GM19025 (cell line): ENCODE results near the gene CXXC4.
A peak's percentile ranks its signal among the peaks of the same experiment; 100 is the strongest.

ENCODE experiments used
- ATAC-seq: cut with Tn5 transposase; IDR thresholded peaks from one replicate; pipeline ENCODE4 v1.9.1; 2021; ENCODE audit warnings: mild to moderate bottlenecking, low read depth, moderate library complexity; ENCODE audit not compliant: unreplicated experiment

CXXC4 gene

GRCh38 chr4:104494822-104495559, at the start of gene CXXC4:
TSS of gene CXXC4 (minus strand) at chr4:104494894. CDS start at chr4:104491802, 3,092 bp downstream.
- no peak for ATAC-seq

DNA sequence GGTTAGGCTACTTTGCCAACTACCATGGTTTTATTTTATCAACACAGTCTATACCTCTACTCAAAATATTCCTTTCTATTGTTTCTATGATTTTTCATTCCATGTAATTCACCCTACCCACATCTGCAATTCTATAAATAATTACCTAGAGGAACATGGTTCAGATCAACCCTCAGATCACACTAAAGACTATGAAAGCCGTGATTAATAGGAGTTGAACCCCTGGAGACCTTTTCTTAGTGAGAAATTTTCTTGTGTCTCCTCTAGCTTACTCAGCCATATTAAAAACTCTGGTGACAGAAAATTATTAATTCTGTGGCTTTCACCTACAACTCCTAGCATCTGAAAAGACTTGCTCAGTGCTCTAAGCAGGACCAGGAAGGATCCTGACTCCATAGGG, 38.5 kb upstream of the CXXC4 start:
- ATAC-seq, result no peak

- no peak for ATAC-seq
Observed at GRCh38 chr4:104532677-104533076, 38.0 kb upstream of the CXXC4 start.

GRCh38 chr4:104531390-104531789, 36.7 kb upstream of the CXXC4 start:
- no peak for ATAC-seq

DNA sequence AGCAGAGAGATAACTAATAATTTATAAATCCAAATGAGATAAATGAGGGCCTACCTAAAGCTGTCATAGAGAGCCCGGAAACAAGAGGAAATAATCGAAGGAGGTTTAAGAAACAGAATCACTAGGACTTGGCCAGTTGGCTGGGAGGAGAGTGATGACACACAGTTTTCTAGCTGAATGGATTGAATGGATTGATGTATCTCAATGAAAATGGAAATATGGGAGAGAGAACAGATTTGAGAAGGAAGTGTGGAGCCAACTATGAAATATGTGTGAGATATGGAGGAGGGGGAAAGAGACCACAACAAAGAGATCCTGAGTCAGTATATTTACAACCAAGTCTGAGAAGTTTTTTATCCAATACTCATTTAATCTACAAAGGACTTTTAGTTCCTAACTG, 35.7 kb upstream of the CXXC4 start:
- ATAC-seq, result no peak

DNA sequence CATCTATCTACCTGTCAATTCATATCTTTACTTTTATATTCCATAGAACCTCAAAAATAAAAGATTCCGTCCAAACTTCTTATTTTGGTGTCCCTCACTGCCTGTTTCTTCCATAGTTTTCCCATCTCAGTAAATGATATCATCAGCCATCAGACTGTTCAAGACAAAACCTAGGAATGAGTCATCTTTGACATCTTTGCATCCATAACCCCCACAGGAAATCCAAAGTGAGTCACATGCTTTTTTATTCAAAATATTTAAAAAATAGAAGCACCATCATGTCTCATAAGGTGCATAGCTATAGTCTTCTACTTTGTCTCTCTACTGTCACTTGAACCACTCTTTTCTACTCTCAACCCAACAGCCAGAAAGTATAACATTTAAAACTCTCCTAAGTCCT, 29.9 kb upstream of the CXXC4 start:
- no peak for ATAC-seq

GRCh38 chr4:104524026-104524425, 29.3 kb upstream of the CXXC4 start:
- ATAC-seq, result no peak

- peak; percentile 68 for ATAC-seq
Observed at GRCh38 chr4:104519588-104519987, 24.9 kb upstream of the CXXC4 start.

- no peak for ATAC-seq
Observed at GRCh38 chr4:104516884-104517283, 22.2 kb upstream of the CXXC4 start.

DNA sequence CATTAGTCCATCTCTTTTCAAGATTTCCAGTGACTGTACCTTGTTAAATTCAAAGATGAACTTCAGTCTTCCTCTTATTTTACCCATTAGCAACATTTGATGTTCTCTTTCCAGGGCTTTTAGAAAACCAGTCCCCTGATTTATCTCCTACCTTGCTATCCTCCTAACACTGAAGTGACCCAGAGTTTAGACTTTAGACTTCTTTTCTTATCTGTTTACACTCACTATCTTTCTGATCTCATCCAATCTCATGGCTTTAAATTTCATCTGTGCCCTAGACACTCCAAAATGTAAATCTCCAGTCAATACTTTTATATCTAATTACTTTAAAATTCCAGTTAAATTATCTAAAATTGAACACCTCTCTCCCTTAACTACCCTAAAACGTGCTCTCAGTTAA, 13.5 kb upstream of the CXXC4 start:
- ATAC-seq, result no peak

DNA sequence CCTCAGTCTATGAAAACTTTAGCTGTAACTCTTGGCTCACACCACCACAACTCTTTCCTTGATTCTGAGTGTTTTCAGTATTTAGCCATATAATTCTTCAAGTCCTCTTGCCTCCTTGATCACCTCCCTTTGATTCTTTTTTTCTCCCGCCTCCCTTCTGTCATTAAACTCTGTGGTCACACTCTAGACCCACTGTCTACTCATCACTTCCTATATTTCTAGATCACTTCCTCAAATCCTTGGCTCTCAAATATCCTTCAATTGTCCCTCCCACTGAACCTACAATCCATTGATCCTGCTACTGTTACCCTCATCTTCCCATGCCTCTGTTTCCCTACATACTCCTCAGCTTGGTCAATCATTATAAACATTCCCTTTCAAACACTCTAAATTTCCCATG, 12.4 kb upstream of the CXXC4 start:
- no peak for ATAC-seq

- ATAC-seq, result no peak
Observed at GRCh38 chr4:104504536-104504935, 9.8 kb upstream of the CXXC4 start.

DNA sequence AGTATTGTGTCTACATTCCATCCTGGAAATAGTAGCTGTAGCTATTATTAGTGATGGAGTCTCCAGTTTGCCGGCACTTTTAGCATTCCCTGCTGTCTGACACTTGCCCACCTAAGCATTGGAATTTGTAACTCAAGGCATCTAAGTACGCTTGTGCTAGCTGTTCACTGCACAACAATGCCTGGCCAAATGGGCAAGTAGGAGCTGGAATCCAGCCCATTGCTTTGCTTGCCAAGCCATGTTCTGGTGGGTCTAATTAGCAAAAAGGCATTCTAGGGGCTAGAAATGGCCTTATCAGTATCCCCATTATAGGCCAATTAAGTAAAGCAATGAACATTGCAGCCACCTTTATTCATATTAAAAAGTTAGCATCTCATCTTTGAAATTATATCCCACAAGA, 7.8 kb upstream of the CXXC4 start:
- no peak for ATAC-seq

GRCh38 chr4:104501290-104501689, 6.6 kb upstream of the CXXC4 start:
- ATAC-seq, result no peak

DNA sequence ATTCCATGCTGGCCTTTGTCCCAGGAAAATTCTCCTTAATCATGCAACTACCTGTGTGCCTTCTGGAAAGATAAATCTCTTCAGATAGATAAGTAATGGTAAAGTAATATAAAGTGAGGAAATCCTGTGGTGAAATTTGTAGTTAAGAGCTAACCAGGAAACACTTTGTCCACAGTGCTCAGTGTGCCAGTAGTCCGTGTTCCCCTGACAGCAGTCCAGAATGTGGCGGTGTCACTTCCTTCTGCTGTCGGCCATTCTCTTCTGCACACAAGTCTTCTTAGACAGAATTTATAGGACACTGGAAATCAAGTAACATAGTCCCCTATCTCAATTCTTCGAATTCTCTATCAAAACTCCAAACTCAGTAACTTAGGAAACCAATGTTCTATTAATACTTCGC, 5.7 kb upstream of the CXXC4 start:
- no peak for ATAC-seq

- ATAC-seq, result no peak
Observed at GRCh38 chr4:104494185-104494584, 509 bp downstream of the CXXC4 start.

DNA sequence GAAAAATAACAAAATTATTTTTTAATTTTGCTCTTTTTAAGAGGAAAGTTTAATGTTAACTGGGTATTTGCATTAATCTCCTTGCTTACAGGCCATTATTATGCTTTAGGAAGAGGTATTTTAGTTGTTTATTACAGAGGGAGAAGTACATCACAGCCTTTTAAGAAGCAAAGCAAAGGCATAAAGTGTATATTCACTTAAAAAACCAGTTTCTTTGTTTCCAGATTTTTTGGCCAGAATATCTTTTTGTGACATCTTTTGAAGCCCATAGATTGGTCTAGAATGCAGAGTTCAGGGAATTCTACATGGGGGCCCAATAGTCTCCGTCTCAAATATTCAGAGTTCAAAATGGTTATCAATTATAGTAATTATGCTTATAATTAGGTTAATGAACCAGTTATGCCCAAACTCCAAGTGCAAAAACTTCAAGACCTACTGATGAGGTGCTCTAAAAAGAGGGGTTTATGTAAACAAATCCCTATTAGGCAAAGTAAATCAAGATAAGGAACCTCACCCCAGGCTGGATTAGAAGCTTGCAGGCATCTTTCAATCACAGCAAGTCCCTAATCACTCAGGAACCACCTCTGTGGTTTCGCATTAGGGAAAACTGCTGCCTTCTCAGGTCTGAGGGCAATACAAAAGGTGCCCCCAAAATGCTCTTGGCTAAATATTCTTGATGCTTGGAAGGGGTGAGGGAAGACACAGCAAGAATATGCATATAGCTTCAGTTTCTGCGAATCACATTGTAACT, 1.4 kb downstream of the CXXC4 start:
- ATAC-seq, result no peak

DNA sequence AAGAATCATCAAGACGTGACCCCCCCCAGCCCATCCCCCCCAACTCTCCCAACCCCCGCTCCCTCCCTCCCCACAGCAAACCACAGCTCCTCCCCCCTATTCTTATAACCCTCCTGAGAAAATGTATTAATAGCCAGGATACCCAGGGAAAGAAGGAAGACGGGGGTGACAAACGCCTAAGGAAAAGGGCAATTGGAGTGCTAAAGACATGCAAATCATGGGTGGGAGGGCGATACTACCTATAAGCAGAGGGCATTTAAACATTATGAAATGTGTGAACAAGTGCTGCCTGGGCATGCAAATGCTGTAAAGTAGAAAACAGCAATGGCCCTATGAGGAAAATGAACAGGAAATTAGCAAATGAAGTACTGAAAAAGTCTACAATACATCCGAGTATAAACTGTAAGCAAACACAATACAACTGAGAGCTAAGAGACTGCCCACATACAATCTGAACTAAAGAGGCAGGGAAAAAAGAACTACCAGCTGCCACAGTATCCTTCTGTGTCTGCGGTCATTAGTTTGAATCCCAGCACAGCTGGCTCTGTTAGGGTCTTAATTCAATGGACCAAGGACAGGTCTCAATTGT, 2.4 kb downstream of the CXXC4 start:
- ATAC-seq, result peak; percentile 18

DNA sequence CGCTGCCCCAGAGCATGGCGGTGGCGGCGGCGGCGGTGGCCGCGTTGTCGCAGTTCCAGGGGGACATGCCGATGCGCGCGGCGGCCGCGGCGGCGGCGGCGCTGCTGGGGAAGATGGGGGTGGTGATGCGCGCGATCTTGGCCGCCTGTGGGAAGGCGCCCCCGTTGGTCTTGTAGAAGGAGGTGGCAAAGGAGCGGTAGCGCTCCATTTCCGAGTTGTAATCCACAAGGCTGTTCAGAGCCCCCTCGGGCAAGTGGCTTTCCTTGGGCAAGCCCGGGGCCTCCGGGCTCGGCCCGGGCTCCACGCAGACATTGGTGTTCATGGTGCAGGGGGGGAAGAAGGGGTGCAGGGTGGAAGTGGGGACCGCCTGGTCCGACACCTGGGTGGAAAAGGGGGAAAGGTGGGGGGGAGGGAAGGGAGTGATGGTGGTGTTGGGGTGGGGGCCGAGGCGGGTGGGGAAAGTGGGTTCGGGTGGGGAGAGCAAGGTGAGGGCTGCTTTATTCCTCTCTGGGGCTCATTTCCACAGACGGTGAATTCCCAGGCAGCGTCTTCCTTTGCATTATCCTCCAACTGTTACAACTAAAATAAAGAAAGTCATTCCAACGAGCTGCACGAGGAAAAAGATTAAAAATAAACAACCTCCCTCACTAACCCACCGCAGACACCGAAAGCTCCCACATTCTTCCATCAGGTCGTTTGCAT, 3.1 kb downstream of the CXXC4 start:
- ATAC-seq, result peak; percentile 33

DNA sequence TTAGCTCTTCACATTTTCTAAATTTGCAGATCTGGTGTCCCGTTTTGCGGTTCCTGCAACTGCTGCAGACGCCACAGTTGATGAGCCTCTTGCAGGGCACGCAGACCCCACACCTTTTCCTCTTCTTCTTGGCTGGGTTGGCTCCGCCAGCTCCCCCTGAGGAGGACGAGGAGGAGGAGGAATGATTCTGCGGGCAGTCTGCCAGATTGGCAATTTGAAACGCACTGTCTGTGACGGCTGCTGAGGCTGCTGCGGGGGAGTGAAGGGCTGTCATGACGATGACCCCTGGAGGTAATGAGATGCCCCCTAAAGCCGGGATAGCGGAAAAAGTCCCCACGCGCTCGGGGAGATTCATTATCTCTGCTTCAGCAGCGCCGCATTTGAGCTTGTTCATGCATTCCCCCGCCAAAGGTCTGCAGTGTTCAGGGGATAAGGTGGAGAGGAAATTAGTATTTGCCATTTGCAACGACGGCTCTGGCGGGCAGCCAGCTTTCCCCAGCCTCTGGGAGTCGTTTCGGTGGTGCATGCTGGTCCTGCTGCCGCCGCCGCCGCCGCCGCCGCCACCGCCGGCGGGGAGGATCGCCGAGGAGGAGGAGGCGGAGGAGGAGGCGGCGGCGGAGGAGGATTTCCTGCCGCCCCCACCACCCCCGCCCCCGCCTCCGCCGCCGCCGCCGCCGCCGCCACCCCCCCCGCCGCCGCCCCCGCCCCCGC, 3.8 kb downstream of the CXXC4 start:
- ATAC-seq, result peak; percentile 35
